Lung (tissue), 12 donors: ENCODE results near the gene SLX9. TPM values are rescaled to one million over a fixed set of nuclear protein-coding genes. Genes with fewer than 3 reads are reported as not detected.
A peak's percentile ranks its signal among the peaks of the same experiment; 100 is the strongest.

ENCODE experiments used
- ATAC-seq: fragments of 200-7000 bp; cut with Tn5 transposase; one replicate; pipeline ENCODE4 v1.9.1; 2020; ENCODE audit warnings: moderate number of reproducible peaks; ENCODE audit not compliant: insufficient read depth, low FRiP score
- DNase-seq, 3 donors: peaks; one replicate each; pipeline ENCODE4 v3.0.0-alpha.2; 2013 to 2017
- H3K27ac ChIP-seq, 2 donors: one replicate each; pipeline ENCODE4 v1.5.1; 2013; ENCODE audit warnings: mild to moderate bottlenecking in 2 of 2, moderate library complexity in 2 of 2, control low read depth in 1 of 2, inconsistent platforms in 1 of 2, low read depth in 1 of 2, low read length in 1 of 2
- H3K27me3 ChIP-seq, 3 donors: one replicate each; pipeline ENCODE4 v1.5.1; 2013; ENCODE audit warnings: low read length in 2 of 3; ENCODE audit not compliant: control insufficient read depth in 3 of 3, insufficient read depth in 3 of 3
- H3K36me3 ChIP-seq, 4 donors: one replicate each; pipeline ENCODE4 v1.5.1; 2013; ENCODE audit warnings: low read length in 4 of 4, mild to moderate bottlenecking in 1 of 4, moderate library complexity in 1 of 4; ENCODE audit not compliant: control insufficient read depth in 4 of 4, insufficient read depth in 4 of 4
- H3K4me1 ChIP-seq, 5 donors: one replicate each; pipeline ENCODE4 v1.5.1; 2013; ENCODE audit warnings: low read length in 5 of 5, mild to moderate bottlenecking in 2 of 5, moderate library complexity in 1 of 5; ENCODE audit not compliant: control insufficient read depth in 5 of 5, insufficient read depth in 5 of 5
- H3K4me3 ChIP-seq: one replicate; pipeline ENCODE4 v1.5.1; 2013; ENCODE audit warnings: mild to moderate bottlenecking, control low read depth, moderate library complexity
- H3K9ac ChIP-seq, 2 donors: one replicate each; pipeline ENCODE4 v1.5.1; 2013; ENCODE audit warnings: low read length in 2 of 2, control low read depth in 1 of 2; ENCODE audit not compliant: insufficient read depth in 1 of 2
- H3K9me3 ChIP-seq, 4 donors: one replicate each; pipeline ENCODE4 v1.5.1; 2013; ENCODE audit warnings: low read length in 3 of 4, mild to moderate bottlenecking in 1 of 4, moderate library complexity in 1 of 4; ENCODE audit not compliant: control insufficient read depth in 4 of 4, insufficient read depth in 3 of 4
- CTCF ChIP-seq: IDR thresholded peaks from 2 replicates; pipeline ENCODE4 v1.5.1; 2012; ENCODE audit warnings: mild to moderate bottlenecking; ENCODE audit errors: control extremely low read depth, extremely low read depth
- WGBS, 2 donors: extraction: QIAGEN DNeasy Blood & Tissue Kit; methylation state at CpG; one replicate each; pipeline ENCODE4 v1.1.7; 2013; 5-methylcytosine and 5-hydroxymethylcytosine counted together
- polyA plus RNA-seq, 2 donors: library from polyadenylated mRNA; stranded (reverse); fragments of 200-250 nt; gene quantifications; one replicate each; pipeline ENCODE4 v1.2.1, GENCODE V29; 2013
- total RNA-seq, 2 donors: library from RNA; depleted of rRNA in 1 of 2; stranded (reverse); fragments of >200 nt in 1 of 2; gene quantifications; one replicate each; pipeline ENCODE4 v1.2.1, GENCODE V29; 2014 to 2021
- donor health status: control.
- donor health status: control.
- donor health status: Bipolar disorder and iron deficiency.
- donor health status: healthy.
- donor health status: DM: yes; HTN: yes; CAD: no.

Gene SLX9
- total and polyA plus RNA-seq, 4 donors, result 10.3 to 36.9 (median 27.0) TPM

DNA sequence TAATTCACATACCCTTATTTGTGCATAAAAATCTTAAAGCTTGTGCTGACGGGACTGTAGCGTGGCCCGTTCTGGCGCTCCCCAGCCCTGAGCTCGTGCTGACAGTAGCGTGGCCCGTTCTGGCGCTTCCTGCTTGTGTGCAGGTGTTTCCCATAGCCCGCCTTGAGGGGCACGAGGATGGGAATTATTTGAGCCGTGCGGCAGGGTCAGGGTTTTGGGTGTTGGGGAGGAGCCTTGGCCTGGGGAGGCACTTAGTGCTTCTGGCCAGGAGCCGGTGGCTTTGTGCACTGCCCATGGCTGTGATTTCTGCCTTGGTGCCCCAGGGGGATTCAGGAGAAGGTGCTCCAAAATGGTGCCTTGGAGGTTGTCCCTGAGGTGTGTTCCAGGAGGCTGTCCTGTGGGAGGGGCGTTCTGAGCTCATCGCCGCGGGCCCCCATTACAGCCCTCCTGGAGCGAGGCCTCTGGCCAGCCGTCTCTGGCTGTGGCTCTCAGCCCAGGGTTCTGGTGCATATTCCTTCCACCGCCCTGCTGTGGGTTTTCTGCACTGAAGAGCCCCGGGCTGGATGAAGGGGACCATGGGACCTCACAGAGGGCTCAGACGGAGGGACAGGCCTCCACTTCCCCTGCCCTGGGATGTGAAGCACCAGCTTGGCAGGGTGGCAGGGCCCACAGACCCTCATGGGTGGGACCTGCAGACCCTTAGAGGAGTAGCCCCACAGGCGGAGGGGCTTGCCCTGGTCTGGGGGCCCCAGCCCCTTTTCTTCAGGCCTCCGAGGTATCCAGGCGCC is 6.6 kb downstream of the SLX9 start:
- peaks cover 0 to 42% (median 11%) of the 10 kb centered on the region in 4 donors for H3K36me3 ChIP-seq
- WGBS, 2 donors, result 83 to 84% methylated on average over 24 to 25 of the region's 25 CpGs
- H3K27ac ChIP-seq, result peak overlapping the region in 1 of 2 donors; percentile 90
- no peak overlapping the region for H3K9ac ChIP-seq
- H3K9me3 ChIP-seq, result no peaks in the 10 kb centered on the region
- ATAC-seq (no peak), DNase-seq (no peak)
- H3K4me1 ChIP-seq, result peaks cover under 1 to 9% (median 5%) of the 10 kb centered on the region in 5 donors
- no peaks in the 10 kb centered on the region for H3K27me3 ChIP-seq
- no peak overlapping the region for H3K4me3 ChIP-seq
- TF ChIP-seq CTCF, result no peak

DNA sequence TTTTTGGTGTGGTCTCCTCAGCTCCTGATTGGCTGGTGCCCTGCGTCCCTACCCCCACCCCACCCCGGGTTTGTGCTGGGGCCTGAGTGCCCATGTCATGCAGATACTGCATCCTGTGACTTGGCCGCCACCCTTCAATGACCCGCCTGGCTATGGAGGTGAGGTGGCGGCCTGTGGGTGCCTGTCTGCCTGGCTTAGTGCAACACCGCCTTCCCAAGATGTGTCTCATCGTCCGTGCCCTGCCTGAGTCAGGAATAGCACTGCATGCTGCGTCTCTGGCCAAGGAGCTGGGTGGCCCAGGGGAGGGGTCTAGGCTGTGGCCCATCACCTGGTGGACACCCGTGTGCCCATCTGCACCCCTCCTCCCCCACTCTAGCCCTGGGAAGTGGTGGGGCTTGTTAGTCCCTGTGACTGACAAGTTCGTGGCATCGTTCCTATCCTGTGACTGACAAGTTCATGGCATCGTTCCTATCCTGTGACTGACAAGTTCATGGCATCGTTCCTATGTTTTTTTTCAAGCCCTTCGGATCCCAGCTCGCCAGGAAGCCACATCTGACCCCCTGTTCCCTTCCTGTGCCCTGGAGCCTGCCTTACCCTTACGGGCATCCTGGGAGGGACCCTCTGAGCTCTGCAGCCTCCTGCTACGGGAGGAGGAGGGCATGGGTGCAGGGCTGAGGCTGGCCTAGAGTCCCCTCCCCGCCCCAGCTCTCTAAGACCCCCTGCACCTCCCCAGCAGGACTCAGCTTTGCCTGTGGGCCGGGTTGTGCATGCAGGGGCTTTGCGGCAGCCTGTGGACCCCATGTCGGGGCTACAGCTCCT is 7.5 kb downstream of the SLX9 start:
- Histone ChIP-seq H3K9ac (no peak overlapping the region), H3K4me1 (peaks cover 0 to 5% (median 3%) of the 10 kb centered on the region in 5 donors), H3K9me3 (no peaks in the 10 kb centered on the region), H3K36me3 (peaks cover 0 to 42% (median 11%) of the 10 kb centered on the region in 4 donors), H3K27me3 (no peaks in the 10 kb centered on the region), H3K27ac (peak overlapping the region in 1 of 2 donors; percentile 90), H3K4me3 (no peak overlapping the region)
- ATAC-seq (no peak), DNase-seq (no peak)
- 84% methylated on average over 22 of the region's 22 CpGs for WGBS, 2 donors
- TF ChIP-seq CTCF, result no peak

- peaks cover 0 to 41% (median 11%) of the 10 kb centered on the region in 4 donors for H3K36me3 ChIP-seq
- 90 to 93% methylated on average over 33 of the region's 33 CpGs for WGBS, 2 donors
Observed at GRCh38 chr21:44947930-44948331, 8.1 kb downstream of the SLX9 start.

More at GRCh38 chr21:44947930-44948331, 8.1 kb downstream of the SLX9 start:
- DNase-seq (no peak), ATAC-seq (no peak)
- Histone ChIP-seq H3K9ac (no peak overlapping the region), H3K9me3 (no peaks in the 10 kb centered on the region), H3K4me1 (peaks cover 0 to 5% (median 3%) of the 10 kb centered on the region in 5 donors), H3K27me3 (no peaks in the 10 kb centered on the region), H3K4me3 (no peak overlapping the region), H3K27ac (peak overlapping the region in 1 of 2 donors; percentile 83)
- no peak for TF ChIP-seq CTCF
